Caco-2 (cell line): Measurements from ENCODE around the gene ACOT7. TPM values are rescaled to one million over a fixed set of nuclear protein-coding genes. Genes with fewer than 3 reads are reported as not detected.
"Not testable (repeated sequence)": the region's sequence is repeated elsewhere in the genome, so short reads cannot be mapped to it uniquely, and the experiment has no call there.

Experiments
- BruUV-seq: library from RNA; stranded (reverse); fragments of 400-500 nt; replicated peaks from 2 replicates; lab custom pipeline; 2021; lab: Mats Ljungman, UMichigan
- CTCF ChIA-PET: fragments of 300-600 bp; sonication (Branson Sonifier 250); formaldehyde crosslinking; loops from one replicate; lab custom pipeline; 2022; ENCODE audit warnings: antibody characterized with exemption; lab: Charles Lee
- POLR2A ChIA-PET: fragments of 300-600 bp; sonication (Branson Sonifier 250); formaldehyde crosslinking; loops from one replicate; lab custom pipeline; 2022; ENCODE audit warnings: antibody characterized with exemption; lab: Charles Lee
- DNase-seq, 2 experiments: peaks; one replicate each; pipeline versions ENCODE4 v3.0.0 to v3.0.0-alpha.2; 2020 to 2022
- H3K27me3 ChIP-seq: replicated peaks from 2 replicates; pipeline ENCODE4 v1.6.0; 2011; ENCODE audit warnings: low read length; ENCODE audit not compliant: control insufficient read depth, insufficient read depth
- H3K36me3 ChIP-seq: 2 replicates; pipeline ENCODE4 v1.5.1; 2011; ENCODE audit warnings: low read length; ENCODE audit not compliant: control insufficient read depth, insufficient read depth
- H3K4me1 ChIP-seq: fragments of 250-450 bp; sonication (Bioruptor Pico); 2 replicates; pipeline ENCODE4 v1.5.1; 2020; ENCODE audit warnings: mild to moderate bottlenecking
- H3K4me3 ChIP-seq: 2 replicates; pipeline ENCODE4 v1.5.1; 2011; ENCODE audit warnings: low read depth, mild to moderate bottlenecking, control low read depth, low read length
- H3K9me3 ChIP-seq: fragments of 250-450 bp; sonication (Bioruptor Pico); 2 replicates; pipeline ENCODE4 v1.5.1; 2020; ENCODE audit warnings: mild to moderate bottlenecking, moderate library complexity
- H3K27ac Mint-ChIP-seq: one replicate; pipeline ENCODE4 v1.8.0; 2022; ENCODE audit warnings: mixed read lengths; ENCODE audit not compliant: unreplicated experiment
- H3K27me3 Mint-ChIP-seq: one replicate; pipeline ENCODE4 v1.8.0; 2022; ENCODE audit warnings: mixed read lengths; ENCODE audit not compliant: insufficient read depth, unreplicated experiment
- H3K36me3 Mint-ChIP-seq: one replicate; pipeline ENCODE4 v1.8.0; 2022; ENCODE audit warnings: mild to moderate bottlenecking, mixed read lengths; ENCODE audit not compliant: insufficient read depth, unreplicated experiment
- H3K4me1 Mint-ChIP-seq: one replicate; pipeline ENCODE4 v1.8.0; 2022; ENCODE audit warnings: low read depth, mixed read lengths; ENCODE audit not compliant: unreplicated experiment
- H3K4me3 Mint-ChIP-seq: one replicate; pipeline ENCODE4 v1.8.0; 2022; ENCODE audit warnings: mild to moderate bottlenecking, moderate library complexity, mixed read lengths; ENCODE audit not compliant: unreplicated experiment
- H3K9me3 Mint-ChIP-seq: one replicate; pipeline ENCODE4 v1.8.0; 2022; ENCODE audit warnings: mixed read lengths; ENCODE audit not compliant: unreplicated experiment
- CTCF ChIP-seq, 2 experiments: fragments of 200-600 bp in 1 of 2; IDR thresholded peaks; 1 replicate in 1 of 2; 2 replicates in 1 of 2; pipeline versions ENCODE4 v1.5.1 to v1.8.0; 2011 to 2022; ENCODE audit warnings: antibody characterized with exemption in 1 of 2, control low read depth in 1 of 2, inconsistent platforms in 1 of 2, low read depth in 1 of 2, low read length in 1 of 2, mild to moderate bottlenecking in 1 of 2, moderate library complexity in 1 of 2; ENCODE audit not compliant: insufficient read depth in 1 of 2, severe bottlenecking in 1 of 2, unreplicated experiment in 1 of 2
- intact Hi-C: fragments of 100-400 bp; cut with micrococcal nuclease; formaldehyde crosslinking; loops from one replicate; pipeline ENCODE4 v1.10.0; 2022; ENCODE audit not compliant: unreplicated experiment
- total RNA-seq: library from RNA; stranded (reverse); gene quantifications from 2 replicates; pipeline ENCODE4 v1.2.3, GENCODE V29; 2022

ACOT7 gene
- total RNA-seq, 1 experiment from 2014 or later, result 221 TPM

DNA sequence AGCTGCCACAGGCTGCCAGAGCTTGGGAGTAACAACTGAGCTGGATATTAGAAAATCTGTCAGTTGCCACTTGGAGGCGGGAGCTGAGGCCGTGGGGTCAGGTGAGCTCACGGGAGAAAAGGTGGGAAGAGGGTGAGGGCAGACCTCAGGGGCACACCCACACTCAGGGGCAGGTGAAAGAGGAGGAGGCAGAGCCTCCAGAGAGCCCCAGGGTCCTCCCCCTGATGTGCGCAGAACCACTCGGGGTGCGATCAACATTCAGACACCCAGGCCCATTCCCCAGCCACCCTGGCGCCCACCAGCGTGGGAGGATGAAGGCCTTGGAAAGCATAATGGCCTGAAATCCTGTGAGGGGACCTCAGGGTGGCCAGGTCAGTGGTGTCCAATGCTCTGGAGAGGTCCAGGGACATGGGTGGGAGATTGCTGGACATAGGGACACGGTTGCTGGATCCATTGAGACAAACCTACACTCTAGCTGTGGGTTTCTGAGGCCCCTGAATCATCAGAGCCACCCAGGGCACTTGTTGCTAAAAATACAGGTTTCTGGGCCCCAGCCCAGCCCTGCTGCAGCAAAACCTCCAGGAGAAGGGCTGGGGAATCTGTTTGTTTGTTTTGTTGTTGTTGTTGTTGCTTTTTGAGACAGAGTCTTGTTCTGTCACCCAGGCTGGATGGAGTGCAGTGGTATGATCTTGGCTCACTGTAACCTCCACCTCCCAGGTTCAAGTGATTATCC is 83.3 kb downstream of the ACOT7 start:
- Histone ChIP-seq H3K27me3 (no peaks in the 10 kb centered on the region), H3K4me1 (no peaks in the 10 kb centered on the region), H3K4me3 (no peak overlapping the region), H3K36me3 (no peaks in the 10 kb centered on the region; the same call in 1 of the 2 replicates), H3K9me3 (no peaks in the 10 kb centered on the region)
- peaks cover 17% of the 10 kb centered on the region for H3K9me3 Mint-ChIP-seq
- no peak overlapping the region for H3K4me3 Mint-ChIP-seq
- no TSS peak for BruUV-seq
- H3K27me3 Mint-ChIP-seq, result no peaks in the 10 kb centered on the region
- no peak for DNase-seq
- TF ChIP-seq CTCF (IDR thresholded peaks at IDR 0.05; ENCODE audit: insufficient read depth in 1 of 2, low read depth in 1 of 2, low read length in 1 of 2, severe bottlenecking in 1 of 2, unreplicated experiment in 1 of 2), result no peak
- H3K27ac Mint-ChIP-seq, result no peak overlapping the region
- POLR2A ChIA-PET, result no interaction called here
- H3K4me1 Mint-ChIP-seq, result peaks cover 4% of the 10 kb centered on the region
- CTCF ChIA-PET, result interaction anchor here (0.6 kb wide), 1 partner anchor 385 kb away, joined by 3 read pairs; no protein-coding TSS in a partner anchor
- intact Hi-C loops, result no loop called here
- peaks cover 78% of the 10 kb centered on the region for H3K36me3 Mint-ChIP-seq

DNA sequence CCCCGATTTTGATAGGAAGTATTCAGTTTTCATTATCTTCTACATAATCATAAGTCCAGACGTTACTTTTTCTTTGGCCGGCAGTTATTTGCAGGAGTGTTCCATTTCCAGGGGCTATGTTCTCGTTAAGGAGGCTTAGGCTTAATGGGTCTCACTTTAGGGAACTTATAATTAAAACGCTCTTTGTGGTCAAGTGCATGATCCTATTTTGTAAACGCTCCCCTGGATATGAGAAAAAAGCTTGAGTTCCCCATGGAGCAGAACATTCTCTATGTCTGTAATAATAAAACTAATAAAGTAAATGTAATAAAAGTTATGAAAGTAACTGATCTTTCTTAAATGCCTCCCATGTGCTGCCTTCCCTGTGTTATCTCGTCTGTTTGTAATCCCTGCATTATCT is 84.0 kb downstream of the ACOT7 start:
- POLR2A ChIA-PET, result no interaction called here

GRCh38 chr1:6308449-6308848 is 85.1 kb downstream of the ACOT7 start:
- BruUV-seq, result no TSS peak
- Mint-ChIP-seq H3K36me3 (peaks cover 61% of the 10 kb centered on the region), H3K9me3 (peaks cover 17% of the 10 kb centered on the region), H3K27ac (no peak overlapping the region), H3K4me3 (no peak overlapping the region), H3K27me3 (no peaks in the 10 kb centered on the region), H3K4me1 (peaks cover 4% of the 10 kb centered on the region)
- H3K4me1 ChIP-seq, result no peaks in the 10 kb centered on the region
- H3K27me3 ChIP-seq, result no peaks in the 10 kb centered on the region
- POLR2A ChIA-PET, result no interaction called here
- TF ChIP-seq CTCF (IDR thresholded peaks at IDR 0.05; ENCODE audit: insufficient read depth in 1 of 2, low read depth in 1 of 2, low read length in 1 of 2, severe bottlenecking in 1 of 2, unreplicated experiment in 1 of 2), result no peak
- no peak for DNase-seq
- H3K9me3 ChIP-seq, result no peaks in the 10 kb centered on the region
- H3K36me3 ChIP-seq, result no peaks in the 10 kb centered on the region; the same call in 1 of the 2 replicates
- no peak overlapping the region for H3K4me3 ChIP-seq
- intact Hi-C loops, result no loop called here
- CTCF ChIA-PET, result no interaction called here

More for the DNA sequence above, 84.0 kb downstream of the ACOT7 start:
- no peak for TF ChIP-seq CTCF (IDR thresholded peaks at IDR 0.05; ENCODE audit: insufficient read depth in 1 of 2, low read depth in 1 of 2, low read length in 1 of 2, severe bottlenecking in 1 of 2, unreplicated experiment in 1 of 2)
- H3K9me3 Mint-ChIP-seq, result peaks cover 17% of the 10 kb centered on the region
- peaks cover 4% of the 10 kb centered on the region for H3K4me1 Mint-ChIP-seq
- Histone ChIP-seq H3K27me3 (no peaks in the 10 kb centered on the region), H3K9me3 (no peaks in the 10 kb centered on the region), H3K4me3 (no peak overlapping the region), H3K36me3 (no peaks in the 10 kb centered on the region; the same call in 1 of the 2 replicates), H3K4me1 (no peaks in the 10 kb centered on the region)
- no peaks in the 10 kb centered on the region for H3K27me3 Mint-ChIP-seq
- intact Hi-C loops, result no loop called here
- H3K36me3 Mint-ChIP-seq, result peaks cover 71% of the 10 kb centered on the region
- CTCF ChIA-PET, result no interaction called here
- H3K4me3 Mint-ChIP-seq, result no peak overlapping the region
- no peak for DNase-seq
- no peak overlapping the region for H3K27ac Mint-ChIP-seq
- BruUV-seq, result no TSS peak

DNA sequence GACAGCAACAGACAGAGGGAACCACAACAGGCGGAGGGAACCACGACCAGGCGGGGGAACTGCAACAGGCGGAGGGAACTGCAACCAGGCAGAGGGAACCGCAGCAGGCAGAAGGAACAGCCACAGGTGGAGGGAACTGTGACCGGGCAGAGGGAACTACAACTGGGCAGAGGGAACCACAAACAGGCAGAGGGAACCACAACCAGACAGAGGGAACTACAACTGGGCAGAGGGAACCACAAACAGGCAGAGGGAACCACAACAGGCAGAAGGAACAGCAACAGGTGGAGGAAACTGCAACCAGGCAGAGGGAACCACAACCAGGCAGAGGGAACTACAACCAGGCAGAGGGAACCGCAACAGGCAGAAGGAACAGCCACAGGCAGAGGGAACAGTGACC is 85.9 kb downstream of the ACOT7 start:
- Mint-ChIP-seq H3K36me3 (peaks cover 60% of the 10 kb centered on the region), H3K27ac (peak overlapping the region; percentile 19), H3K9me3 (peaks cover 17% of the 10 kb centered on the region)
- DNase-seq, CTCF ChIA-PET, intact Hi-C loops, H3K4me1 ChIP-seq, H3K4me3 Mint-ChIP-seq, BruUV-seq, H3K4me3 ChIP-seq, H3K9me3 ChIP-seq, H3K27me3 ChIP-seq, H3K36me3 ChIP-seq, POLR2A ChIA-PET, H3K27me3 Mint-ChIP-seq, H3K4me1 Mint-ChIP-seq: not testable (repeated sequence)
